Measurements from ENCODE around the gene PATJ.
"Not testable (repeated sequence)": the region's sequence is repeated elsewhere in the genome, so short reads cannot be mapped to it uniquely, and the experiment has no call there.

PATJ gene

DNA sequence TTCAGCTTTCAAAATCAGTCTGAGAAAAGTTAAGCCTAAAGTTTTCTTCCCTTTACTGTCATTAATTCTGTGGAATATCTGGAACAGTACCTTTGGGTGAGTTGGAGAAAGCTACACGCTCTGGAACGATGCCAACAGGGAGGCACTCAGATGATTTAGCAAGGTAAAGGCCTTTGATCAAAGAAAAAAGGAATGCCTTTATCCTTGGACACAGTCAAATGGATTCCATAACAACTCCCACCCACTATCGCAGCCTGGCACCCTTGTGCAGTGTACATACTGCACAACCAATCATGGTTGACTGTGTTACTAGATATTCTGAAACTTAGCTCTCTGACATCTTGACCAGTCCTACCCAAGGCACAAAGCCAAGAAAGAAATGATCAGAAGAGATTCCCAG is 218.7 kb downstream of the PATJ start:
- Histone ChIP-seq H3K9me3 (ENCODE audit: control insufficient read depth, low read length) (no peaks in the 10 kb centered on the region), H3K27ac (ENCODE audit: low read depth, low read length, severe bottlenecking) (no peak overlapping the region), H3K36me3 (ENCODE audit: control insufficient read depth, insufficient read depth, low read length) (no peaks in the 10 kb centered on the region), H3K4me3 (ENCODE audit: extremely low read depth, insufficient read depth, low read length, poor library complexity, severe bottlenecking) (no peak overlapping the region), H3K4me1 (ENCODE audit: control insufficient read depth, insufficient read depth, low read length, poor library complexity, severe bottlenecking) (no peaks in the 10 kb centered on the region)
- 82 to 88% methylated on average over 1 to 3 of the region's 3 CpGs for WGBS, 2 experiments (ENCODE audit: insufficient coverage in 2 of 2)

DNA sequence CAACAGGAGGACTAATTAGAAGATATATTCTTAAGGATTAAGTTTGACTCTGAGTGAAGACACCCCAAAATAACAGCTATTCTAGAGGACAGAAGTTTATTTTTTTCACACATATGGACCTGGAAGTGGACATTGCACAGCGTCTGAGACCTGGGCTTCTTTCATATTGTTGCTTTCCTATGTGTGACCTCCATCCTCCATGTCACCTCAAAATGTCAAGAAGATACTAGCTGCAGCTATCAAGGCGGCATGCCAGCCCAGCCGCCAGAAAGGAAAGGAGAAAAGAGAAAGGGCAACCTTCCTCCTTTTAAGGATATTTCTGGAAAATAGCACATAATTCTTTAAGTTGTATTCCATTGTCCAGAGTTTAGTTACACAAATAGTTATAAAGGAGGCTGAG is 220.4 kb downstream of the PATJ start:
- no peaks in the 10 kb centered on the region for H3K36me3 ChIP-seq (ENCODE audit: control insufficient read depth, insufficient read depth, low read length)
- peaks cover 2% of the 10 kb centered on the region for H3K4me1 ChIP-seq (ENCODE audit: control insufficient read depth, insufficient read depth, low read length, poor library complexity, severe bottlenecking)
- no peaks in the 10 kb centered on the region for H3K9me3 ChIP-seq (ENCODE audit: control insufficient read depth, low read length)
- no peak overlapping the region for H3K27ac ChIP-seq (ENCODE audit: low read depth, low read length, severe bottlenecking)
- 67 to 75% methylated on average over 1 of the region's 3 CpGs for WGBS, 2 experiments (ENCODE audit: insufficient coverage in 2 of 2)
- no peak overlapping the region for H3K4me3 ChIP-seq (ENCODE audit: extremely low read depth, insufficient read depth, low read length, poor library complexity, severe bottlenecking)

DNA sequence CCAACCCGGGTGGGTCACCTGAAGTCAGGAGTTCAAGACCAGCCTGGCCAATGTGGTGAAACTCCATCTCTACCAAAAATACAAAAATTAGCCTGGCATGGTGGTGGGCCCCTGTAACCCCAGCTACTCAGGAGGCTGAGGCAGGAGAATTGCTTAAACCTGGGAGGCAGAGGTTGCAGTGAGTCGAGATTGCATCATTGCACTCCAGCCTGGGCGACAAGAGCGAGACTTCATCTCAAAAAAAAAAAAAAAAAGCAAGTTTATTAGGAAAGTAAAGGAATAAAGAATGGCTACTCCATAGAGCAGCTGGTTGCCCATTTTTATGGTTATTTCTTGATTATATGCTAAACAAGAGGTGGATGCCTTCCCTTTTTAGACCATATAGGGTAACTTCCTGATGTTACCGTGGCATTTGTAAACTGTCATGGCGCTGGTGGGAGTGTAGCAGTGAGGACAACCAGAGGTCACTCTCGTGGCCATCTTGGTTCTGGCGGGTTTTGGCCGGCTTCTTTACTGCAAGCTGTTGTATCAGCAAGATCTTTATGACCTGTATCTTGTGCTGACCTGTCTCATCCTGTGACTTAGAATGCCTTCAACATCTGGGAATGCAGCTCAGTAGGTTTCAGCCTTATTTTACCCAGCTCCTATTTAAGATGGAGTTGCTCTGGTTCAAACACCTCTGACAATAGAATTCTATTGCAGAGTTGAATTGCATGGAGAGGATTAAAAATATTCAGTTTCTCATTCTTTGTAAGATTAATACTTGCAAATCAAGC is 224.4 kb downstream of the PATJ start:
- not testable (repeated sequence) for H3K27ac ChIP-seq (ENCODE audit: low read depth, low read length, severe bottlenecking); H3K36me3 ChIP-seq (ENCODE audit: control insufficient read depth, insufficient read depth, low read length); H3K4me3 ChIP-seq (ENCODE audit: extremely low read depth, insufficient read depth, low read length, poor library complexity, severe bottlenecking); H3K4me1 ChIP-seq (ENCODE audit: control insufficient read depth, insufficient read depth, low read length, poor library complexity, severe bottlenecking); H3K9me3 ChIP-seq (ENCODE audit: control insufficient read depth, low read length)
- WGBS, 2 experiments (ENCODE audit: insufficient coverage in 2 of 2), result 80 to 100% methylated on average over 4 to 5 of the region's 9 CpGs

DNA sequence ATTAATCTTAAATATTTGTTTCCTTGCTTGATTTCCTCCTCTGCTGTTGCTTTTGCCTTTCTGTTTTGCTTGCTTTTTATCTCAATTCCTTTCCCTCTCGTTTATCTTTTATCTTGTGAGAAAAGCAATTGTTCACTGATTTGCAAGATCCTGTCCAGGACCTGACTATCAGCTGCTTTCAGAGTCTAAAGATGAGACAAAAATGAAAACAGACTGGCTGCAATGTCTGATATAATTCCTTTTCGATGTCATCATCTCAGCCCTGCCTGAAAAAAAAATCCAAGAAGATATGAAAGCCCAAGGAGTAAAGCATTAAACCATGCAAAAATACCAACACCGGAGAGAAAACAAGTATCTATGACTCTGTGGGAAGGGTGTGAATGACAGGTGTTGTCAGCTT is 225.5 kb downstream of the PATJ start:
- H3K36me3 ChIP-seq (ENCODE audit: control insufficient read depth, insufficient read depth, low read length), result no peaks in the 10 kb centered on the region
- no peak overlapping the region for H3K4me3 ChIP-seq (ENCODE audit: extremely low read depth, insufficient read depth, low read length, poor library complexity, severe bottlenecking)
- H3K27ac ChIP-seq (ENCODE audit: low read depth, low read length, severe bottlenecking), result no peak overlapping the region
- WGBS, 2 experiments (ENCODE audit: insufficient coverage in 2 of 2), result 73 to 86% methylated on average over 1 to 2 of the region's 3 CpGs
- H3K9me3 ChIP-seq (ENCODE audit: control insufficient read depth, low read length), result no peaks in the 10 kb centered on the region
- H3K4me1 ChIP-seq (ENCODE audit: control insufficient read depth, insufficient read depth, low read length, poor library complexity, severe bottlenecking), result peaks cover 4% of the 10 kb centered on the region

DNA sequence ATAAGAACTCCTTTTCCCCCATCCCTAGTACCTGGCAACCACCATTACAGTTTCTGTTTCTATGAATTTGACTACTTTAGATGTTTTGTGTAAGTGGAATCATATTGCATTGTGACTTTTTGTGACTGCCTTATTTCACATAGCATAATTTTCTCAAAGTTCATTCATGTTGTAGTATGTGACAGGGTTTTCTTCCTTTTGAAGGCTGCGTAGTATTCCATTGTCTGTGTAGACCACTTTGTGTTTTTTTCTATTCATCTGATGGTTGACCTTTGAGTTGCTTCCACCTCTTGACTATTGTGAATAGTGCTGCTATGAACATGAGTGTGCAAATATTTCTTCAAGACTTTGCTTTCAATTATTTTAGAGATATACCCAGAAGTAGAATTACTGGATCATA is 226.6 kb downstream of the PATJ start:
- H3K27ac ChIP-seq (ENCODE audit: low read depth, low read length, severe bottlenecking), result no peak overlapping the region
- H3K4me1 ChIP-seq (ENCODE audit: control insufficient read depth, insufficient read depth, low read length, poor library complexity, severe bottlenecking), result peaks cover 4% of the 10 kb centered on the region
- WGBS, 2 experiments (ENCODE audit: insufficient coverage in 2 of 2), result no CpG with 5 or more reads among the region's 1 CpG
- no peaks in the 10 kb centered on the region for H3K9me3 ChIP-seq (ENCODE audit: control insufficient read depth, low read length)
- no peaks in the 10 kb centered on the region for H3K36me3 ChIP-seq (ENCODE audit: control insufficient read depth, insufficient read depth, low read length)
- H3K4me3 ChIP-seq (ENCODE audit: extremely low read depth, insufficient read depth, low read length, poor library complexity, severe bottlenecking), result no peak overlapping the region

DNA sequence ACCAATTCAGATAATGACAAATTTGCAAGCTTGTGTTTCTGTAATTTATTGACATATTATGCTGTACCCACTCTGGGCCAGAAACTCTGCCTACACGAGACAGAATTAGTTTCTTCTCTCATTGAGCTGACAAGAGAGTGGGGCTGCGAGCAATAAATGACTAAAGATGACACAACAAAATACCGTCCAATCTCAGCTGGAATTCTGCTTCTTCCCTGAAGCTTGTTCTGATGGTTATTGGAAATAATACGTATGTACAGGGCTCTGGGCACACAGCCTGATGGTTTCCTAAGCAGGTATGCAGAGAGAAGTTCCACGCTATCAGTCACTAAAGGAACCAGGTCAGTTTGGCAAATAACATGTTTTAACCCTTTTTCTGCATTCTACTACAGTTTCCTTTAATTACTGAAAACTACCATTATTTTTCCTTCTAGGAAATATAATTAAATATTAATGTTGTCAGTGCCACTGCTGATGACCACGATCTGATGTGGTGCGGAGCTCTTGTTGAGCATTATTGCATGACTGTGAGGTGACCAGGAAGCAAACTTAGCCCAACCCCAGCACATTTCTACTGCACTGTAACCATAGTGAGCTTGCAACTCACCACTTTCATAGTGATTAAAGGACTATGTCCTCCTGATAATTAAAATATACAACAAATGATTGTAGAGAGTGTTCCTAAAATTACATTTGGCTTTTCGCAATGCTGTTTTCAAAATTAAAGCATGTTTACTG is 231.0 kb downstream of the PATJ start:
- WGBS, 2 experiments (ENCODE audit: insufficient coverage in 2 of 2), result 90 to 92% methylated on average over 2 to 3 of the region's 8 CpGs
- no peak overlapping the region for H3K27ac ChIP-seq (ENCODE audit: low read depth, low read length, severe bottlenecking)
- H3K9me3 ChIP-seq (ENCODE audit: control insufficient read depth, low read length), result no peaks in the 10 kb centered on the region

DNA sequence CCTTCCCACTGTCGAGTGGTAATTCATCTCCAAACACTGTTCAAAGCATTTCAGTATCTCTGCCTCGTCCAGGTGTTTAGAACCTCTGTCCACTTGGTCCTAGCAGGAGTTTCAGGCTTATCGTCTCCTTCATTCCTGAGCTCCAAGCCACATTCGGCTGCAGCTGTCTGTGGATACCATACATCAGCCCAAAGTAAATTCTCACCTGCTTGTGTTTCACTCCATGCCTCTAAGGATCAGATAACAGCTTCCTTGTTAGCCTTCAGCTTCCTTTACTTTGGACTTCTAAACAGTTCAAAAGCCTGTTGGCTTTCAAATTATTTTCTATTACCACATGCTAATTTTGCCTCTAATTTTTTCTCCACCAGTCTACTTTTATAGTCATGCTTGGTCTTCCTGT is 233.4 kb downstream of the PATJ start:
- no peak overlapping the region for H3K27ac ChIP-seq (ENCODE audit: low read depth, low read length, severe bottlenecking)
- 72 to 93% methylated on average over 4 of the region's 4 CpGs for WGBS, 2 experiments (ENCODE audit: insufficient coverage in 2 of 2)
- H3K4me1 ChIP-seq (ENCODE audit: control insufficient read depth, insufficient read depth, low read length, poor library complexity, severe bottlenecking), result no peaks in the 10 kb centered on the region
- no peaks in the 10 kb centered on the region for H3K9me3 ChIP-seq (ENCODE audit: control insufficient read depth, low read length)
- H3K4me3 ChIP-seq (ENCODE audit: extremely low read depth, insufficient read depth, low read length, poor library complexity, severe bottlenecking), result no peak overlapping the region
- no peaks in the 10 kb centered on the region for H3K36me3 ChIP-seq (ENCODE audit: control insufficient read depth, insufficient read depth, low read length)

More for the DNA sequence above, 231.0 kb downstream of the PATJ start:
- no peaks in the 10 kb centered on the region for H3K36me3 ChIP-seq (ENCODE audit: control insufficient read depth, insufficient read depth, low read length)
- no peak overlapping the region for H3K4me3 ChIP-seq (ENCODE audit: extremely low read depth, insufficient read depth, low read length, poor library complexity, severe bottlenecking)
- H3K4me1 ChIP-seq (ENCODE audit: control insufficient read depth, insufficient read depth, low read length, poor library complexity, severe bottlenecking), result no peaks in the 10 kb centered on the region

DNA sequence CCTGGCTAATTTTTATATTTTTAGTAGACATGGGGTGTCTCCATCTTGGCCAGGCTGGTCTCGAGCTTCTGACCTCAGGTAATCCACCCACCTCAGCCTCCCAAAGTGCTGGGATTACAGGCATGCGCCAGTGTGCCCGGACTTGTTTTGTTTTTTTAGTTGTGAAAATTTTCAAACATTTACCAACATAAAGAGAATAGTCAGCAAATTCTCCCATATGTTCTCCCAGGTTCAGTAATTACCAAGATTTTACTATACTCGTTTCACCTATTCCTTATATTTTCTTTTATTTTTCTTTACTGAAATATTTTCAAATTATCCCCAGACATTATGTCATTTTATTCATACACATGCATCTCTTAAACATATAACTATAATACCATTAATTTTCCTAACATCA is 234.3 kb downstream of the PATJ start:
- H3K9me3 ChIP-seq (ENCODE audit: control insufficient read depth, low read length), result no peaks in the 10 kb centered on the region
- no peak overlapping the region for H3K4me3 ChIP-seq (ENCODE audit: extremely low read depth, insufficient read depth, low read length, poor library complexity, severe bottlenecking)
- H3K4me1 ChIP-seq (ENCODE audit: control insufficient read depth, insufficient read depth, low read length, poor library complexity, severe bottlenecking), result no peaks in the 10 kb centered on the region
- no peaks in the 10 kb centered on the region for H3K36me3 ChIP-seq (ENCODE audit: control insufficient read depth, insufficient read depth, low read length)
- no peak overlapping the region for H3K27ac ChIP-seq (ENCODE audit: low read depth, low read length, severe bottlenecking)
- WGBS, 2 experiments (ENCODE audit: insufficient coverage in 2 of 2), result 92% methylated on average over 3 of the region's 4 CpGs; no CpG with 5 or more reads in 1 of the 2 experiments

DNA sequence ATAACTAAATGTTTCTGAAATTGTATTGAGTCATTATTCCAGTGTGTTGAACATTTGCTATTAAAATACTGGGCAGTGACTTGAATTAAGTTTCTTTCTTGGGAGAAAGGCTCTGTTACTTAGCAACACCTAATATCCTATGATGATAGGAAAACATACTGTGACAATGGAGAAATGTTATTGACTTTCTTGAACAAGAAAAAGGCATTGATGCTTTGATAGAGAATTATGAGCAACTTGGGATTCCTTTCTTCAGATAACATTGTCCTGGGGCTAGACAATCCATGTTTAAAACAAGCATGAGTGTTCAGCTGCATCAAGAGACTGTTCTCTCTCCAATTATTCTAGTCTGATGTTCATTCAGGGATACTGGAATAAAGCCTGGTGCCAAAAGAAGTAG is 236.5 kb downstream of the PATJ start:
- no peaks in the 10 kb centered on the region for H3K36me3 ChIP-seq (ENCODE audit: control insufficient read depth, insufficient read depth, low read length)

DNA sequence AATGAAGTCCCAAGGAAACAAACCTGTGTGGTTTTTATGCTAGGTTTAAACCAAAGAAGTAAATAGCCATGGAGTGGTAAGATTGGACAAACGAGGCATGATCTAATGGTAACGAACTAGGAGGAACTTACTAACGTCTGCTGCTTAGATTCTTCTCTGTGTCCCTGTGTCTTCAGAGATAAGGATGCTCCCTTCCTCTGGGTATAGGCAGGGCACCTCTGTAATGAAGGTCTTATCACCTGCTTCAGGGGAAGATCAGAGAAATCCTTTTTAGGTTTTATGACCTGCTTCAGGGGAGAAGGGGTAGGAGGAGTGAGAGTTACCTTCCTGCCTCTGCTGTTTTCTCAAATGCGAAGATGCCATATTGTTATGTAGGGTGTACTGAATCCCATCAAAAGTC is 237.4 kb downstream of the PATJ start:
- Histone ChIP-seq H3K27ac (ENCODE audit: low read depth, low read length, severe bottlenecking) (no peak overlapping the region), H3K36me3 (ENCODE audit: control insufficient read depth, insufficient read depth, low read length) (no peaks in the 10 kb centered on the region), H3K4me1 (ENCODE audit: control insufficient read depth, insufficient read depth, low read length, poor library complexity, severe bottlenecking) (no peaks in the 10 kb centered on the region), H3K9me3 (ENCODE audit: control insufficient read depth, low read length) (no peaks in the 10 kb centered on the region), H3K4me3 (ENCODE audit: extremely low read depth, insufficient read depth, low read length, poor library complexity, severe bottlenecking) (no peak overlapping the region)
- WGBS, 2 experiments (ENCODE audit: insufficient coverage in 2 of 2), result 83 to 90% methylated on average over 4 of the region's 4 CpGs

More for the DNA sequence above, 236.5 kb downstream of the PATJ start:
- H3K27ac ChIP-seq (ENCODE audit: low read depth, low read length, severe bottlenecking), result no peak overlapping the region
- no peaks in the 10 kb centered on the region for H3K9me3 ChIP-seq (ENCODE audit: control insufficient read depth, low read length)
- H3K4me1 ChIP-seq (ENCODE audit: control insufficient read depth, insufficient read depth, low read length, poor library complexity, severe bottlenecking), result no peaks in the 10 kb centered on the region
- H3K4me3 ChIP-seq (ENCODE audit: extremely low read depth, insufficient read depth, low read length, poor library complexity, severe bottlenecking), result no peak overlapping the region

DNA sequence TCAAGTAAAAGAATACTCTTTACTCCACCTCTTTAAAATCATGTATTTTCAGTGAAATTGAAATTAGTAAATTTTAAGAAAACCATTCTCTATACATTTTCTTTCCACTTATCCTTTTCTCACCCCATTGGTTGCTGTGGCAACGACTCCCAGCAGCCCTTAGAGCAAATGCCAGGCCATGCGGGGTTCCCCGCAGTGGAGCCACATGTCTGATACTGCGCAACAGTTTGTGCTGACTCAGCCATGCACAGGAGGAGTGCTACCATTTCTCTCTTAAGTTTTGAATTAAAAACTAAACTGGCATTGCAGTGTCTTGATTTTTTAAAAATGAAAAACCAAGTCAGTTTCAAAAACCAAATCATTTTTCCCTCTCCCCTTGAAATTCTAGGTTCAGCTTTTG is 238.3 kb downstream of the PATJ start:
- no peaks in the 10 kb centered on the region for H3K4me1 ChIP-seq (ENCODE audit: control insufficient read depth, insufficient read depth, low read length, poor library complexity, severe bottlenecking)
- no peaks in the 10 kb centered on the region for H3K9me3 ChIP-seq (ENCODE audit: control insufficient read depth, low read length)
- H3K36me3 ChIP-seq (ENCODE audit: control insufficient read depth, insufficient read depth, low read length), result no peaks in the 10 kb centered on the region
- 67 to 69% methylated on average over 4 of the region's 4 CpGs for WGBS, 2 experiments (ENCODE audit: insufficient coverage in 2 of 2)
- no peak overlapping the region for H3K27ac ChIP-seq (ENCODE audit: low read depth, low read length, severe bottlenecking)
- H3K4me3 ChIP-seq (ENCODE audit: extremely low read depth, insufficient read depth, low read length, poor library complexity, severe bottlenecking), result no peak overlapping the region
